B cell (primary cell): ENCODE data around the gene EML5.

ENCODE experiments used
- EZH2 ChIP-seq: IDR thresholded peaks from 2 replicates; pipeline ENCODE4 v1.6.1; 2012; ENCODE audit warnings: borderline replicate concordance, low read depth, mild to moderate bottlenecking, moderate library complexity, low read length; ENCODE audit not compliant: insufficient read depth, poor library complexity, severe bottlenecking
- TF ChIP-seq, protein P1 (sequence below): fragments of 200-600 bp; IDR thresholded peaks from one replicate; pipeline ENCODE4 v1.8.0; 2022; ENCODE audit warnings: antibody characterized with exemption, mild to moderate bottlenecking

DNA sequence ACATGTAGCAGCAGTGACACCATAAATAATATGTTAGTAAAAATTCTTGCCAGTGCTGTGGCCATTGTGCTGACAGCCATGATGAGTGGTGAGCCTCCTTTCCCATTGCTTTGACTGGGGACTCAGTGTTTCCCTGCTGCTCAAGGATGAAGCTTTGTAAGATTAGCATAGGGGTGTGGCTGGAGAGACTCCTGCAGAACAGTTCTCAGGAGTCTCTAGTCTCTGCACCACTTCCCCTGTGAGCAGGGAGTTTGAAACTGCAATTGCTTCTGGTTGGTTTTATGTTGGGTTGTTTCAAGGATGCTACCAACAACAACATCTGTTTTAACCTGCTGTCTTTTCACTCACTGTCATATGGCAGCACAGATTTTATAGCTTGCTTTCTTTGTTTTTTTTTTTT lies 188.5 kb downstream of the EML5 start:
- TF ChIP-seq, protein P1, sequence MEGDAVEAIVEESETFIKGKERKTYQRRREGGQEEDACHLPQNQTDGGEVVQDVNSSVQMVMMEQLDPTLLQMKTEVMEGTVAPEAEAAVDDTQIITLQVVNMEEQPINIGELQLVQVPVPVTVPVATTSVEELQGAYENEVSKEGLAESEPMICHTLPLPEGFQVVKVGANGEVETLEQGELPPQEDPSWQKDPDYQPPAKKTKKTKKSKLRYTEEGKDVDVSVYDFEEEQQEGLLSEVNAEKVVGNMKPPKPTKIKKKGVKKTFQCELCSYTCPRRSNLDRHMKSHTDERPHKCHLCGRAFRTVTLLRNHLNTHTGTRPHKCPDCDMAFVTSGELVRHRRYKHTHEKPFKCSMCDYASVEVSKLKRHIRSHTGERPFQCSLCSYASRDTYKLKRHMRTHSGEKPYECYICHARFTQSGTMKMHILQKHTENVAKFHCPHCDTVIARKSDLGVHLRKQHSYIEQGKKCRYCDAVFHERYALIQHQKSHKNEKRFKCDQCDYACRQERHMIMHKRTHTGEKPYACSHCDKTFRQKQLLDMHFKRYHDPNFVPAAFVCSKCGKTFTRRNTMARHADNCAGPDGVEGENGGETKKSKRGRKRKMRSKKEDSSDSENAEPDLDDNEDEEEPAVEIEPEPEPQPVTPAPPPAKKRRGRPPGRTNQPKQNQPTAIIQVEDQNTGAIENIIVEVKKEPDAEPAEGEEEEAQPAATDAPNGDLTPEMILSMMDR = no peak
- TF ChIP-seq EZH2 = no peak
